Activated B cell treated with CpG ODN at 0.5 μM for 24 hours (primary cell): ENCODE data around the gene PAK2. TPM values are rescaled to one million over a fixed set of nuclear protein-coding genes. Genes with fewer than 3 reads are reported as not detected.
A peak's percentile ranks its signal among the peaks of the same experiment; 100 is the strongest.
"Not testable (repeated sequence)": the region's sequence is repeated elsewhere in the genome, so short reads cannot be mapped to it uniquely, and the experiment has no call there.

Experiments used
- ATAC-seq: fragments of 200-7000 bp; cut with Tn5 transposase; one replicate; pipeline ENCODE4 v1.10.0; 2021; ENCODE audit warnings: low read depth, mild to moderate bottlenecking, moderate library complexity
- CTCF ChIA-PET: fragments of 350-600 bp; sonication (Branson Sonifier 250); formaldehyde crosslinking; loops from one replicate; lab custom pipeline; 2021; ENCODE audit warnings: antibody characterized with exemption; lab: Charles Lee
- POLR2A ChIA-PET: fragments of 350-600 bp; sonication (Branson Sonifier 250); formaldehyde crosslinking; loops from one replicate; lab custom pipeline; 2021; ENCODE audit warnings: antibody characterized with exemption; lab: Charles Lee
- DNase-seq: peaks from one replicate; pipeline ENCODE4 v3.0.0; 2022
- H3K27ac Mint-ChIP-seq: one replicate; pipeline ENCODE4 v1.8.0; 2020; ENCODE audit warnings: mixed read lengths
- H3K27me3 Mint-ChIP-seq: one replicate; pipeline ENCODE4 v1.8.0; 2021; ENCODE audit warnings: mixed read lengths
- H3K36me3 Mint-ChIP-seq: one replicate; pipeline ENCODE4 v1.8.0; 2021; ENCODE audit warnings: low read depth, mixed read lengths
- H3K4me1 Mint-ChIP-seq: one replicate; pipeline ENCODE4 v1.8.0; 2021; ENCODE audit warnings: mixed read lengths
- H3K4me3 Mint-ChIP-seq: one replicate; pipeline ENCODE4 v1.8.0; 2020; ENCODE audit warnings: mild to moderate bottlenecking, mixed read lengths
- H3K9me3 Mint-ChIP-seq: one replicate; pipeline ENCODE4 v1.8.0; 2020; ENCODE audit warnings: mixed read lengths
- intact Hi-C: fragments of 100-400 bp; cut with micrococcal nuclease; formaldehyde crosslinking; loops from one replicate; pipeline ENCODE4 v1.15.1; 2024
- total RNA-seq: library from RNA; stranded (reverse); gene quantifications from 2 replicates; pipeline ENCODE4 v1.2.3, GENCODE V29; 2022
- TF ChIP-seq, protein P1 (sequence below): fragments of 200-600 bp; IDR thresholded peaks from one replicate; pipeline ENCODE4 v1.8.0; 2022; ENCODE audit warnings: antibody characterized with exemption, mild to moderate bottlenecking

The PAK2 gene
- total RNA-seq, 1 donor from 2014 or later: 87.1 TPM

DNA sequence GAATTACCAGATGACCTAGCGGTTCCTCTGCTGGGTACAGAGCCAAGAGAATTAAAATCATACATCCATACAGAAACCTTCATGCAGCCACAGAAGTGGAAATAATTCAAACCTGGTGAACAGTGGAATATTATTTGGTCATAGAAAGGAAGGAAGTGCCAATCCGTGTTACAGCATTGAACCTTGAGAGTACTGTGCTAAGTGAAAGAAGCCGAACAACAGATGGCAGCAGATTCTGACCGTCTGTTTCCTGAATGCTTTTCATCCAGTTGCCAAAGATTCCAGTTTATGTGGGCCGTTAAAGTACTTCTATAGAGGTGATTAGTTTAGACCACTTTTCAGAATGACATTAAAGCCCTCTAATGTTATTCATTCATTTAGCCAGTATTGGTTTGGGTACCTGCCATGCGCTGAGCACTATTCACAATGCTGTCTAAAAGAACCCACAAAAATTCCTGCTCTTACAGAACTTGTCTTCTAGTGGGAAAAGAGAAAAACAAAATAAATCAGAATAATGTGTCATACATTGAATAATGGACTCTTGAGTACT, 82.2 kb downstream of the PAK2 start:
- ChIA-PET CTCF (no interaction called here), POLR2A (no interaction called here)
- peaks cover 74% of the 10 kb centered on the region for H3K36me3 Mint-ChIP-seq
- no peak for DNase-seq
- no peaks in the 10 kb centered on the region for H3K9me3 Mint-ChIP-seq
- intact Hi-C loops: no loop called here
- H3K27ac Mint-ChIP-seq: no peak overlapping the region
- ATAC-seq: no peak
- TF ChIP-seq, protein P1, sequence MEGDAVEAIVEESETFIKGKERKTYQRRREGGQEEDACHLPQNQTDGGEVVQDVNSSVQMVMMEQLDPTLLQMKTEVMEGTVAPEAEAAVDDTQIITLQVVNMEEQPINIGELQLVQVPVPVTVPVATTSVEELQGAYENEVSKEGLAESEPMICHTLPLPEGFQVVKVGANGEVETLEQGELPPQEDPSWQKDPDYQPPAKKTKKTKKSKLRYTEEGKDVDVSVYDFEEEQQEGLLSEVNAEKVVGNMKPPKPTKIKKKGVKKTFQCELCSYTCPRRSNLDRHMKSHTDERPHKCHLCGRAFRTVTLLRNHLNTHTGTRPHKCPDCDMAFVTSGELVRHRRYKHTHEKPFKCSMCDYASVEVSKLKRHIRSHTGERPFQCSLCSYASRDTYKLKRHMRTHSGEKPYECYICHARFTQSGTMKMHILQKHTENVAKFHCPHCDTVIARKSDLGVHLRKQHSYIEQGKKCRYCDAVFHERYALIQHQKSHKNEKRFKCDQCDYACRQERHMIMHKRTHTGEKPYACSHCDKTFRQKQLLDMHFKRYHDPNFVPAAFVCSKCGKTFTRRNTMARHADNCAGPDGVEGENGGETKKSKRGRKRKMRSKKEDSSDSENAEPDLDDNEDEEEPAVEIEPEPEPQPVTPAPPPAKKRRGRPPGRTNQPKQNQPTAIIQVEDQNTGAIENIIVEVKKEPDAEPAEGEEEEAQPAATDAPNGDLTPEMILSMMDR: no peak
- no peak overlapping the region for H3K4me3 Mint-ChIP-seq
- no peaks in the 10 kb centered on the region for H3K4me1 Mint-ChIP-seq
- H3K27me3 Mint-ChIP-seq: no peaks in the 10 kb centered on the region

DNA sequence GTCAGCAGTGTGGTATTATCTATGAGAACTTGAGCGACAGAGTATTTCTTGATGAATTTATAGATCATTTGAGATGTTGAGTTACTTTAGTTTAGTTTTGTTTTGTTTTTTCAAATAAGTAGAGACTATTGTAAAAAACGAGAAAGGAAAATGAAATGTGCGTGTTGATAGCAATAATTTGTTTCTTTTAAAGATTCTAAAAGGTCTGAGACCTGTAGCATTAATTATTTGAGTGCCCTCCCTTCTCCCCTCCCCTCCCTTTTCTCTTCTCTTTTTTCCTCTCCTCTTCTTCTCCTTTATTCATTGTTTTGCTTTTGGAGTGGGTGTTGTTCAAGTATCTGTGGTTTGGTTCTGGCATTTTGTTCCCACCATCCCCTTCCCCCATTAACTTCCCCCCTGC, 90.0 kb downstream of the PAK2 start:
- CTCF ChIA-PET, H3K4me1 Mint-ChIP-seq, H3K27me3 Mint-ChIP-seq, ATAC-seq, H3K9me3 Mint-ChIP-seq, intact Hi-C loops, H3K4me3 Mint-ChIP-seq, DNase-seq, POLR2A ChIA-PET, H3K27ac Mint-ChIP-seq: not testable (repeated sequence)
- H3K36me3 Mint-ChIP-seq: peaks cover 53% of the 10 kb centered on the region

DNA sequence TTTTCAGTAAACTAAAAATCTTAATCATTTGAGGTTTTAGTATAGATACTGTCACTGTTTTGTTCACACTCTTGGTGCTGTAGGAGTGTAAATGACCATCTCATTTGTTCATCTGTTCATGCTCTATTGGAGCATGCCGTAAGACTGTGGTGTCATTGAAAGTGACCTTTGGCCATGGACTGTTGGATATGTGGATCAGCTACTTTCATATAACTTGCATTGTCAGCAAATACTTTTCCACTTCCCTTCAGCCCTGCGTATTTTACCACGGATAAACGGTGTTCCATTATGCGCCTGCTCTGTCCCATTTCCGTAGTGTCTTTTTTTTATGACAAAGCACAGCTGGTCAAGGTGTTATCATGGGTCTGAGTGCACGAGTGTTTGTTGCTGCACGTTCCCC, 95.4 kb downstream of the PAK2 start:
- no peak overlapping the region for H3K27ac Mint-ChIP-seq
- ChIA-PET CTCF (interaction anchor here (0.6 to 4.7 kb wide), 3 partner anchors 106 to 308 kb away, joined by 3 to 65 read pairs (median 5); partner anchors contain the start of gene PIGZ), POLR2A (no interaction called here)

DNA sequence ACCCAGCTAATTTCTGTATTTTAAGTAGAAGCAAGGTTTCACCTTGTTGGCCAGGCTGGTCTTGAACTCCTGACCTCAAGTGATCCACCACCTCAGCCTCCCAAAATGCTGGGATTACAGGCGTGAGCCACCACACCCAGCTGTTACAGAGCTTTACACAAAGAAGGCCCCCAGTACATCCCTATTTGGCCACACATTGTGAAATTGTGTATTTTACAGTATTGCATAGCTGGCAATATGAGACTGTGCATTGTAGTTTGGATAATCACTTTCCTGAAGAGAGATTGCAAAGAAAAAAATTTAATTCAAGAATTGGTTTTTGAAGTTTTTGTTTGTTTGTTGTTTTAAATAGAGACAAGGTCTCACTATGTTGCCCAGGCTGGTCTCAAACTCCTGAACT, 97.0 kb downstream of the PAK2 start:
- H3K27me3 Mint-ChIP-seq, H3K4me1 Mint-ChIP-seq, H3K4me3 Mint-ChIP-seq, H3K27ac Mint-ChIP-seq, H3K9me3 Mint-ChIP-seq, DNase-seq, H3K36me3 Mint-ChIP-seq, ATAC-seq, intact Hi-C loops: not testable (repeated sequence)
- ChIA-PET CTCF (interaction anchor here (0.6 to 4.7 kb wide), 4 partner anchors 105 to 152 kb away, joined by 3 to 65 read pairs (median 4); partner anchors contain the start of gene PIGZ), POLR2A (interaction anchor here (1.1 to 2.0 kb wide), 2 partner anchors 106 to 133 kb away, joined by 4 to 5 read pairs; partner anchors contain the start of gene NCBP2)

More for the DNA sequence above, 95.4 kb downstream of the PAK2 start:
- no peaks in the 10 kb centered on the region for H3K4me1 Mint-ChIP-seq
- intact Hi-C loops: no loop called here
- no peaks in the 10 kb centered on the region for H3K9me3 Mint-ChIP-seq
- ATAC-seq (no peak), DNase-seq (no peak)
- H3K27me3 Mint-ChIP-seq: no peaks in the 10 kb centered on the region
- TF ChIP-seq, protein P1: no peak
- H3K36me3 Mint-ChIP-seq: peaks cover 17% of the 10 kb centered on the region
- no peak overlapping the region for H3K4me3 Mint-ChIP-seq

DNA sequence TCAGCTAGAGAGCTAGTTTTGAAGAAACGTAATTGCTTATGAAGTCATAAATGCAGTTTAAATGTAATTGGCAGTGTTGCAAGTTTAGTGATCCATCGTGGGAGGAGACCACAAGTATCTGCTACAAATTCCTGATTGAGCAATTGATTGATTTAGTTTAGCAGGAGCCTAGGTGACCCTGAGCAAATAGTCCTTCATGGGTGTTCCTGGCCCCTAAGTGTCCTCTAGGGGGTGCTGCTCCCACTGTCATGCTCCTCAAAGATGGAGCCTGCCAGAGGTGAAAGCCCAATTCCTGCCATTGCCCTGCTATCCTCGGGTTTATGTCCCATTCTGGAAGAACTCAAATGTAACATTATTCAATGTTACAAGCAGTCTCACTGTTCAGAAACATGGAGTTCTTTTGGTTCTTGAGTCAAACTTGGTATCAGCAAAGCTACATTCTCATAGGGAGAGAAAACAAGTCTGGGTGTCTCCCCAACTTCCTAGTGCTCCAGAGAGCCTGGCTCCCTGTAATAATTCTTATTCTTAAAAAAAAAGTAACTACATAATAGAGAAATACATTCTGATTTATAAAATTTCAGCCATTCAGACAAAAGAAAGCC, 98.3 kb downstream of the PAK2 start:
- DNase-seq: peak; percentile 36
- Mint-ChIP-seq H3K27me3 (no peaks in the 10 kb centered on the region), H3K27ac (no peak overlapping the region), H3K4me3 (no peak overlapping the region), H3K9me3 (no peaks in the 10 kb centered on the region), H3K4me1 (no peaks in the 10 kb centered on the region), H3K36me3 (no peaks in the 10 kb centered on the region)
- intact Hi-C loops: loop anchor here (1.0 kb wide), 3 partner anchors 104 to 349 kb away; partner anchors contain the start of gene NCBP2
- ChIA-PET CTCF (interaction anchor here (0.9 to 4.7 kb wide), 12 partner anchors 30 to 352 kb away, joined by 3 to 65 read pairs (median 4); partner anchors contain the start of genes NCBP2, PIGZ and SENP5), POLR2A (interaction anchor here (0.7 to 2.0 kb wide), 3 partner anchors 30 to 132 kb away, joined by 3 to 5 read pairs (median 4); partner anchors contain the start of genes NCBP2 and SENP5)
- TF ChIP-seq, protein P1: no peak
- ATAC-seq: peak; percentile 93

DNA sequence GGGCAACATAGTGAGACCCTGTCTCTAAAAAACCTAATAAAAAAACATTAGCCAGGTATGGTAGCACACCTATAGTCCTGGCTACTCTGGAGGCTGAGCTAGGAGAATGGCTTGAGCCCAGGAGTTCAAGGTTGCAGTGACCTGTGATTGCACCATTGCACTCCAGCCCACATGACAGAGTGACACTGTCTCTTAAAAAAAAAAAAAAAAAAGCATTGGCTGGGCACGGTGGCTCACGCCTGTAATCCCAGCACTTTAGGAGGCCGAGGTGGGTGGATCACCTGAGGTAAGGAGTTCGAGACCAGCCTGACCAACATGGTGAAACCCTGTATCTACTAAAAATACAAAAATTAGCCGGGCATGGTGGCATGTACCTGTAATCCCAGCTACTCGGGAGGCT, 99.7 kb downstream of the PAK2 start:
- H3K4me3 Mint-ChIP-seq, DNase-seq, H3K9me3 Mint-ChIP-seq, ATAC-seq, intact Hi-C loops, H3K27me3 Mint-ChIP-seq, H3K27ac Mint-ChIP-seq, H3K36me3 Mint-ChIP-seq, H3K4me1 Mint-ChIP-seq: not testable (repeated sequence)
- ChIA-PET CTCF (interaction anchor here (1.0 kb wide), 1 partner anchor 344 kb away, joined by 4 read pairs; no protein-coding TSS in a partner anchor), POLR2A (interaction anchor here (0.6 to 0.7 kb wide), 3 partner anchors 69 to 249 kb away, joined by 3 to 7 read pairs (median 4); no protein-coding TSS in a partner anchor)
